ENCODE results near the gene TSNAXIP1. TPM values are rescaled to one million over a fixed set of nuclear protein-coding genes. Genes with fewer than 3 reads are reported as not detected.

Gene TSNAXIP1
- total RNA-seq = 3.1 TPM in 2 replicates
- 2.0 and 5.8 TPM in 2 replicates for polyA plus RNA-seq

- Histone ChIP-seq H3K9me2 (replicated peaks; ENCODE audit: insufficient read depth) (no peaks in the 10 kb centered on the region), H3K79me2 (peaks cover 46% of the 10 kb centered on the region), H4K20me1 (ENCODE audit: insufficient read depth, poor library complexity, severe bottlenecking) (peaks cover 2% of the 10 kb centered on the region), H3K4me3 (peak within 1 kb of the TSS; percentile 84), H3K27me3 (no peaks in the 10 kb centered on the region), H3K36me3 (replicated peaks; ENCODE audit: insufficient read depth, low read depth) (no peaks in the 10 kb centered on the region), H3K4me2 (peak within 1 kb of the TSS; percentile 89), H3K27ac (peak within 1 kb of the TSS; percentile 60), H3K9me3 (ENCODE audit: low read depth) (no peaks in the 10 kb centered on the region), H2AFZ (peak within 1 kb of the TSS; percentile 69), H3K4me1 (ENCODE audit: insufficient read depth) (peaks cover 16% of the 10 kb centered on the region)
- 1% methylated on average over 45 of the region's 54 CpGs for WGBS (ENCODE audit: low lambda C conversion rate, missing lambda C conversion rate)
- DNase-seq (ENCODE audit: low spot score) = peak; percentile 99
- no peak for TF ChIP-seq EZH2 (IDR thresholded peaks at IDR 0.05; ENCODE audit: borderline replicate concordance)
Measured at GRCh38 chr16:67806428-67807147, at the start of gene TSNAXIP1, which contains the start of gene RANBP10. TSNAXIP1 (plus strand) TSS chr16:67806889; CDS start chr16:67807150, 261 bp downstream. RANBP10 (minus strand) TSS chr16:67806560; CDS start chr16:67806536, 24 bp downstream.

- no peaks in the 10 kb centered on the region for H3K27me3 ChIP-seq
- peaks cover 6% of the 10 kb centered on the region for H4K20me1 ChIP-seq (ENCODE audit: insufficient read depth, poor library complexity, severe bottlenecking)
- H3K9me3 ChIP-seq (ENCODE audit: low read depth) = no peaks in the 10 kb centered on the region
- H3K4me3 ChIP-seq = no peak overlapping the region
- H3K79me2 ChIP-seq = peaks cover 6% of the 10 kb centered on the region
- H3K36me3 ChIP-seq (replicated peaks; ENCODE audit: insufficient read depth, low read depth) = no peaks in the 10 kb centered on the region
- no peak for DNase-seq (ENCODE audit: low spot score)
- no peak overlapping the region for H3K4me2 ChIP-seq
- no peaks in the 10 kb centered on the region for H3K4me1 ChIP-seq (ENCODE audit: insufficient read depth)
- no peak for TF ChIP-seq EZH2phosphoT487 (IDR thresholded peaks at IDR 0.05; ENCODE audit: low read depth, severe bottlenecking, unreplicated experiment)
- no peak for TF ChIP-seq EZH2 (IDR thresholded peaks at IDR 0.05; ENCODE audit: borderline replicate concordance)
- no peak for TF ChIP-seq CTCF (IDR thresholded peaks at IDR 0.05; ENCODE audit: poor library complexity)
- H3K27ac ChIP-seq = no peak overlapping the region
- 92% methylated on average over 3 of the region's 3 CpGs for WGBS (ENCODE audit: low lambda C conversion rate, missing lambda C conversion rate)
- H3K9me2 ChIP-seq (replicated peaks; ENCODE audit: insufficient read depth) = no peaks in the 10 kb centered on the region
- no peak overlapping the region for H2AFZ ChIP-seq
Measured at GRCh38 chr16:67758006-67758405, 48.7 kb upstream of the TSNAXIP1 start.

GRCh38 chr16:67758966-67759365 is 47.7 kb upstream of the TSNAXIP1 start:
- Histone ChIP-seq H3K36me3 (replicated peaks; ENCODE audit: insufficient read depth, low read depth) (no peaks in the 10 kb centered on the region), H2AFZ (no peak overlapping the region), H3K4me1 (ENCODE audit: insufficient read depth) (no peaks in the 10 kb centered on the region), H3K27me3 (no peaks in the 10 kb centered on the region), H3K9me2 (replicated peaks; ENCODE audit: insufficient read depth) (no peaks in the 10 kb centered on the region), H3K27ac (no peak overlapping the region), H3K4me3 (no peak overlapping the region), H3K4me2 (no peak overlapping the region), H3K79me2 (peaks cover 6% of the 10 kb centered on the region), H4K20me1 (ENCODE audit: insufficient read depth, poor library complexity, severe bottlenecking) (peaks cover 6% of the 10 kb centered on the region), H3K9me3 (ENCODE audit: low read depth) (no peaks in the 10 kb centered on the region)
- TF ChIP-seq EZH2 (IDR thresholded peaks at IDR 0.05; ENCODE audit: borderline replicate concordance) (no peak), EZH2phosphoT487 (IDR thresholded peaks at IDR 0.05; ENCODE audit: low read depth, severe bottlenecking, unreplicated experiment) (no peak), CTCF (IDR thresholded peaks at IDR 0.05; ENCODE audit: poor library complexity) (no peak)
- WGBS (ENCODE audit: low lambda C conversion rate, missing lambda C conversion rate) = 95% methylated on average over 7 of the region's 7 CpGs
- no peak for DNase-seq (ENCODE audit: low spot score)

- Histone ChIP-seq H3K9me3 (ENCODE audit: low read depth) (no peaks in the 10 kb centered on the region), H3K4me1 (ENCODE audit: insufficient read depth) (no peaks in the 10 kb centered on the region), H3K36me3 (replicated peaks; ENCODE audit: insufficient read depth, low read depth) (no peaks in the 10 kb centered on the region), H2AFZ (no peak overlapping the region), H3K27ac (no peak overlapping the region), H3K4me3 (no peak overlapping the region), H3K4me2 (no peak overlapping the region), H3K27me3 (no peaks in the 10 kb centered on the region), H3K79me2 (peaks cover 6% of the 10 kb centered on the region), H4K20me1 (ENCODE audit: insufficient read depth, poor library complexity, severe bottlenecking) (peaks cover 6% of the 10 kb centered on the region), H3K9me2 (replicated peaks; ENCODE audit: insufficient read depth) (no peaks in the 10 kb centered on the region)
- 83% methylated on average over 8 of the region's 8 CpGs for whole genome bisulfite sequencing (ENCODE audit: low lambda C conversion rate, missing lambda C conversion rate)
- DNase-seq (ENCODE audit: low spot score) = no peak
- no peak for TF ChIP-seq EZH2phosphoT487 (IDR thresholded peaks at IDR 0.05; ENCODE audit: low read depth, severe bottlenecking, unreplicated experiment)
- no peak for TF ChIP-seq EZH2 (IDR thresholded peaks at IDR 0.05; ENCODE audit: borderline replicate concordance)
- no peak for TF ChIP-seq CTCF (IDR thresholded peaks at IDR 0.05; ENCODE audit: poor library complexity)
Measured at GRCh38 chr16:67760206-67760955, 46.3 kb upstream of the TSNAXIP1 start.
